Osteoblast (primary cell): ENCODE measurements around the gene SFMBT2. TPM values are rescaled to one million over a fixed set of nuclear protein-coding genes. Genes with fewer than 3 reads are reported as not detected.

Experiments
- DNase-seq: peaks from one replicate; pipeline ENCODE4 v3.0.0; 2011; ENCODE audit warnings: low spot score, mixed read lengths; ENCODE audit not compliant: insufficient read length; ENCODE audit errors: missing footprints
- H2AFZ ChIP-seq: 2 replicates; pipeline ENCODE4 v1.6.0; 2011; ENCODE audit warnings: mild to moderate bottlenecking, low read length
- H3K27ac ChIP-seq: 2 replicates; pipeline ENCODE4 v1.5.1; 2011; ENCODE audit warnings: mild to moderate bottlenecking, low read depth, low read length, moderate library complexity
- H3K27me3 ChIP-seq: 2 replicates; pipeline ENCODE4 v1.6.0; 2012; ENCODE audit warnings: mild to moderate bottlenecking, control low read depth, inconsistent platforms, low read length, moderate library complexity; ENCODE audit not compliant: insufficient read depth
- H3K36me3 ChIP-seq: 2 replicates; pipeline ENCODE4 v1.5.1; 2011; ENCODE audit warnings: mild to moderate bottlenecking, low read length, control low read depth, moderate library complexity; ENCODE audit not compliant: insufficient read depth
- H3K4me1 ChIP-seq: 2 replicates; pipeline ENCODE4 v1.5.1; 2011; ENCODE audit warnings: mild to moderate bottlenecking, low read length, control low read depth, moderate library complexity; ENCODE audit not compliant: insufficient read depth
- H3K4me2 ChIP-seq: 2 replicates; pipeline ENCODE4 v1.6.0; 2011; ENCODE audit warnings: mild to moderate bottlenecking, low read length; ENCODE audit not compliant: insufficient read depth
- H3K4me3 ChIP-seq: fragments of 200-600 bp; sonication (generic); 3 replicates; pipeline ENCODE4 v1.5.1; 2012; ENCODE audit warnings: mild to moderate bottlenecking, low read length, inconsistent platforms; ENCODE audit not compliant: insufficient read depth
- H3K79me2 ChIP-seq: 2 replicates; pipeline ENCODE4 v1.6.0; 2012; ENCODE audit warnings: mild to moderate bottlenecking, low read length, control low read depth, inconsistent platforms; ENCODE audit not compliant: insufficient read depth
- H3K9me3 ChIP-seq: 2 replicates; pipeline ENCODE4 v1.5.1; 2011; ENCODE audit warnings: low read depth, low read length, control low read depth
- H4K20me1 ChIP-seq: 2 replicates; pipeline ENCODE4 v1.6.0; 2012; ENCODE audit warnings: mild to moderate bottlenecking, low read length, control low read depth; ENCODE audit not compliant: insufficient read depth
- CTCF ChIP-seq: IDR thresholded peaks from 2 replicates; pipeline ENCODE4 v1.5.1; 2011; ENCODE audit warnings: mild to moderate bottlenecking, low read depth, low read length, moderate library complexity; ENCODE audit errors: extremely low read depth
- total RNA-seq: library from RNA; depleted of rRNA; stranded (reverse); fragments of >200 nt; gene quantifications from 2 replicates; pipeline ENCODE4 v1.2.3, GENCODE V29; 2012

SFMBT2 gene
- total RNA-seq, 1 donor = under 0.01 TPM

- Histone ChIP-seq H3K4me1 (no peaks in the 10 kb centered on the region), H2AFZ (no peak overlapping the region), H3K4me3 (no peak overlapping the region), H3K27ac (no peak overlapping the region), H3K27me3 (no peaks in the 10 kb centered on the region), H3K36me3 (no peaks in the 10 kb centered on the region), H3K9me3 (peaks cover 10% of the 10 kb centered on the region), H3K79me2 (no peaks in the 10 kb centered on the region), H4K20me1 (no peaks in the 10 kb centered on the region), H3K4me2 (no peak overlapping the region)
- no peak for DNase-seq
- TF ChIP-seq CTCF = no peak
Observed at GRCh38 chr10:7298495-7298894, 112.3 kb downstream of the SFMBT2 start.

DNA sequence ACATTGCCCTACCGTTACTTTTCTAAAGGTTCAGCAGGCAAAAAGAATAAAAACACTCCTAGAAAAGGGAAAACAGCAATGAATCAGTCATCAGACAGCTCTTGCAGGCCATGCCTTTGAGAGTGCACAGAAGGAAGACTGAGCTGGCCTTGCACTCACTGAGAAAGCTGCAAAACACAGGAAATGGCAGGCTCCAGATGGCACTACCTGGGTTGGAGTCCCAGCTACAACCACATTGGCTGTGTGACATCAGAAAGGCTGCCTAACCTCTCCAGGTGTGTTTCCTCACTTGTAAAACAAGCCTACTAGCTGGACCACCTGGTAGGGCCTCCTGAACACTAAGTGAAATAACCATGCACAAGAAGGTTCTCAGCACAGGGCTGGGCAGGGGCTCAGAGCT, 113.7 kb downstream of the SFMBT2 start:
- Histone ChIP-seq H3K9me3 (peaks cover 10% of the 10 kb centered on the region), H3K27ac (no peak overlapping the region), H2AFZ (no peak overlapping the region), H3K4me1 (no peaks in the 10 kb centered on the region), H3K36me3 (no peaks in the 10 kb centered on the region), H4K20me1 (no peaks in the 10 kb centered on the region), H3K4me2 (no peak overlapping the region), H3K27me3 (no peaks in the 10 kb centered on the region), H3K4me3 (no peak overlapping the region), H3K79me2 (no peaks in the 10 kb centered on the region)
- no peak for DNase-seq
- no peak for TF ChIP-seq CTCF

DNA sequence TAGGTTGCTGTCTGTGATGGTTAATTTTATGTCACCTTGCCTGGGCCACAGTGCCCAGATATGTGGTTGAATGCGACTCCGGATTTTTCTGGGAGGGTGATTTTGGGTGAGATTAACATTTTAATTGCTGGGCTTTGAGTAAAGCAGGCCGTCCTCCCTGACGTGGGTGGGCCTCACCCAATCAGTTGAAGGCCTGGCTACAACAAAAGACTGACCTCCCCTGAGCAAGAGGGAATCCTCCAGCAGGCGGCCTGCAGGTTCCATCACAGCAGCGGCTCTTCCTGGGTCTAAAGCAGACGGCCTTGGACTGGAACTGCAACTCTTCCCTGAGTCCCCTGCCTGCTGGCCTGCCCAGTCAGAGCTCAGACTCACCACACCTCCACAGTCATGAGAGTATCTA, 114.2 kb downstream of the SFMBT2 start:
- no peak overlapping the region for H3K27ac ChIP-seq
- H3K4me1 ChIP-seq = no peaks in the 10 kb centered on the region
- no peaks in the 10 kb centered on the region for H3K79me2 ChIP-seq
- no peaks in the 10 kb centered on the region for H4K20me1 ChIP-seq
- no peak overlapping the region for H2AFZ ChIP-seq
- no peaks in the 10 kb centered on the region for H3K36me3 ChIP-seq
- TF ChIP-seq CTCF = no peak
- H3K4me2 ChIP-seq = no peak overlapping the region
- H3K4me3 ChIP-seq = no peak overlapping the region
- no peaks in the 10 kb centered on the region for H3K27me3 ChIP-seq
- peaks cover 10% of the 10 kb centered on the region for H3K9me3 ChIP-seq
- DNase-seq = no peak

DNA sequence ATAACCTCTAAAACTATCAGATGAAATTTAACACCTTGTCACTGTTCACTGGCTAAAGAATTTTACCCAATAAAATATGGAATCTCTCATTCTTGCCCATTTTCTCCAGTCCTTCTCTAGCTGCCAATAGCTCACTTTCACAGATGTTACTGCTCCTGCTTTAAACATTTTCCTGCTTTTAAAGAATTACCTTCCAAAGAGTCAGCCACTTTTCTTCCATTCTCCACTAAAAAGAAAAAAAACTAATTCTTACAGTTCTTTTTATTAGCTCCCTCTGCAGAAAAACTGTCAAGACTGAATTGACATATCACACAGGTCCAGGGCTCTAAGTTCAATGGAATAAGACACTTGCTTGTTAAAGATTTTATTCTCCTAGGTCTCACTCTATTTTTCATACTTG, 114.8 kb downstream of the SFMBT2 start:
- Histone ChIP-seq H3K79me2 (no peaks in the 10 kb centered on the region), H3K4me2 (no peak overlapping the region), H3K27ac (no peak overlapping the region), H3K9me3 (peaks cover 9% of the 10 kb centered on the region), H3K36me3 (no peaks in the 10 kb centered on the region), H3K27me3 (no peaks in the 10 kb centered on the region), H3K4me1 (no peaks in the 10 kb centered on the region), H2AFZ (no peak overlapping the region), H3K4me3 (no peak overlapping the region), H4K20me1 (no peaks in the 10 kb centered on the region)
- no peak for TF ChIP-seq CTCF
- DNase-seq = no peak
